SK-N-SH (cell line): Measurements from ENCODE around the gene CYP27B1. TPM values are rescaled to one million over a fixed set of nuclear protein-coding genes. Genes with fewer than 3 reads are reported as not detected.

Source experiments
- CTCF ChIA-PET: fragments of 300-600, 350-600 bp; formaldehyde crosslinking; extraction: SDS; loops from one replicate; lab custom pipeline; 2021; lab: Yijun Ruan, JAX
- POLR2A ChIA-PET: fragments of 350-600 bp; sonication (Branson Sonifier 250); formaldehyde crosslinking; extraction: SDS; loops from one replicate; lab custom pipeline; 2020; ENCODE audit warnings: antibody characterized with exemption, inconsistent platforms; lab: Yijun Ruan, JAX
- DNase-seq: peaks from one replicate; pipeline ENCODE4 v3.0.0; 2012
- H2AFZ ChIP-seq: fragments of 200-600 bp; sonication (generic); 2 replicates; pipeline ENCODE4 v1.8.1; 2016; ENCODE audit warnings: antibody characterized with exemption, mild to moderate bottlenecking, low read depth
- H3F3A ChIP-seq: fragments of 200-600 bp; sonication (generic); replicated peaks from 2 replicates; pipeline ENCODE3; 2016; ENCODE audit warnings: antibody characterized with exemption, mild to moderate bottlenecking; ENCODE audit not compliant: insufficient read depth
- H3K27ac ChIP-seq, 2 experiments: fragments of 200-500 bp in 1 of 2; fragments of 200-600 bp in 1 of 2; sonication (Bioruptor generic) in 1 of 2; sonication (generic), shearing (Covaris generic) in 1 of 2; 2 replicates each; pipeline versions ENCODE4 v1.5.1 to v1.6.1; 2014 to 2016; ENCODE audit warnings: low read depth in 2 of 2, inconsistent platforms in 1 of 2, low read length in 1 of 2, mild to moderate bottlenecking in 1 of 2, mixed read lengths in 1 of 2
- H3K27me3 ChIP-seq: fragments of 200-600 bp; sonication (generic), shearing (Covaris generic); 2 replicates; pipeline ENCODE4 v1.6.1; 2016; ENCODE audit warnings: mixed run types; ENCODE audit not compliant: insufficient read depth
- H3K36me3 ChIP-seq, 2 experiments: fragments of 200-500 bp in 1 of 2; fragments of 200-600 bp in 1 of 2; sonication (Bioruptor generic) in 1 of 2; sonication (generic) in 1 of 2; replicated peaks in 1 of 2; 2 replicates each; pipeline versions ENCODE3 to v1.5.1; 2014 to 2016; ENCODE audit warnings: low read length in 1 of 2, mild to moderate bottlenecking in 1 of 2; ENCODE audit not compliant: insufficient read depth in 2 of 2, control insufficient read depth in 1 of 2
- H3K4me1 ChIP-seq, 2 experiments: fragments of 200-500 bp in 1 of 2; fragments of 200-600 bp in 1 of 2; sonication (Bioruptor generic) in 1 of 2; sonication (generic), shearing (Covaris generic) in 1 of 2; 2 replicates each; pipeline versions ENCODE4 v1.5.1 to v1.6.1; 2014 to 2016; ENCODE audit warnings: low read depth in 1 of 2, low read length in 1 of 2, mixed run types in 1 of 2; ENCODE audit not compliant: insufficient read depth in 2 of 2, control insufficient read depth in 1 of 2
- H3K4me2 ChIP-seq: fragments of 200-600 bp; sonication (generic), shearing (Covaris generic); 2 replicates; pipeline ENCODE4 v1.6.1; 2017; ENCODE audit warnings: mixed run types
- H3K4me3 ChIP-seq, 2 experiments: fragments of 200-500 bp in 1 of 2; fragments of 200-600 bp in 1 of 2; sonication (Bioruptor generic) in 1 of 2; sonication (generic), shearing (Covaris generic) in 1 of 2; 2 replicates each; pipeline versions ENCODE4 v1.5.1 to v1.8.1; 2014 to 2016; ENCODE audit warnings: low read depth in 2 of 2, inconsistent platforms in 1 of 2, low read length in 1 of 2, mild to moderate bottlenecking in 1 of 2, mixed read lengths in 1 of 2, moderate library complexity in 1 of 2
- H3K79me2 ChIP-seq: fragments of 200-600 bp; sonication (generic); 2 replicates; pipeline ENCODE4 v1.8.1; 2017; ENCODE audit warnings: mild to moderate bottlenecking; ENCODE audit not compliant: insufficient read depth
- H3K9ac ChIP-seq: fragments of 200-600 bp; sonication (generic); 2 replicates; pipeline ENCODE4 v1.6.1; 2017; ENCODE audit warnings: mixed run types
- H3K9me2 ChIP-seq: fragments of 200-600 bp; sonication (generic); 2 replicates; pipeline ENCODE4 v1.6.1; 2017; ENCODE audit warnings: mixed run types
- H3K9me3 ChIP-seq: fragments of 200-600 bp; sonication (generic); 2 replicates; pipeline ENCODE4 v1.6.1; 2017; ENCODE audit warnings: mixed run types, mild to moderate bottlenecking, moderate library complexity
- H4K20me1 ChIP-seq: fragments of 200-600 bp; sonication (generic); 2 replicates; pipeline ENCODE4 v1.6.1; 2017; ENCODE audit warnings: mild to moderate bottlenecking, mixed run types; ENCODE audit not compliant: insufficient read depth
- CHD2 ChIP-seq: fragments of 150-350 bp; IDR thresholded peaks from 2 replicates; pipeline ENCODE4 v1.6.1; 2018; ENCODE audit warnings: low read length; ENCODE audit not compliant: partially characterized antibody
- EZH2phosphoT487 ChIP-seq: fragments of 200-600 bp; sonication (generic); IDR thresholded peaks from 2 replicates; pipeline ENCODE4 v1.6.1; 2017; ENCODE audit warnings: low read depth, mixed run types, mild to moderate bottlenecking, antibody characterized with exemption, moderate library complexity, borderline replicate concordance
- FOXJ3 ChIP-seq: sonication (generic); formaldehyde crosslinking; IDR thresholded peaks from 2 replicates; pipeline ENCODE4 v1.5.1; 2020; ENCODE audit warnings: mild to moderate bottlenecking, missing genetic modification reagents
- FOXM1 ChIP-seq: IDR thresholded peaks from 2 replicates; pipeline ENCODE4 v1.4.0; 2012; ENCODE audit warnings: low read depth, mild to moderate bottlenecking
- GABPA ChIP-seq: IDR thresholded peaks from 2 replicates; pipeline ENCODE4 v1.4.0; 2012; ENCODE audit warnings: low read depth, mild to moderate bottlenecking
- NFIC ChIP-seq: IDR thresholded peaks from 2 replicates; pipeline ENCODE4 v1.4.0; 2012; ENCODE audit warnings: borderline replicate concordance
- SIN3A ChIP-seq: IDR thresholded peaks from 2 replicates; pipeline ENCODE4 v1.6.1; 2012; ENCODE audit warnings: low read depth, mild to moderate bottlenecking, low read length, moderate library complexity, borderline replicate concordance
- TCF12 ChIP-seq: IDR thresholded peaks from 2 replicates; pipeline ENCODE4 v1.4.0; 2012
- WGBS: methylation state at CpG from one replicate; pipeline ENCODE4 v1.1.6; 2017; ENCODE audit warnings: low lambda C conversion rate; 5-methylcytosine and 5-hydroxymethylcytosine counted together
- polyA plus RNA-seq, 3 experiments: library from polyadenylated mRNA; depleted of rRNA; stranded (reverse); fragments of >200 nt; gene quantifications; 2 replicates each; pipeline ENCODE4 v1.2.3, GENCODE V29; 2012
- TF ChIP-seq, protein P1 (sequence below): fragments of 200-600 bp; sonication (generic); IDR thresholded peaks from 2 replicates; pipeline ENCODE4 v1.6.1; 2017; ENCODE audit warnings: antibody characterized with exemption, mild to moderate bottlenecking, moderate library complexity
- TF ChIP-seq, protein P2 (sequence below): fragments of 150-350 bp; IDR thresholded peaks from 2 replicates; pipeline ENCODE4 v1.6.1; 2016; ENCODE audit warnings: mild to moderate bottlenecking, low read depth, low read length
- TF ChIP-seq, protein P3 (sequence below): fragments of 150-350 bp; IDR thresholded peaks from 2 replicates; pipeline ENCODE4 v1.6.1; 2017; ENCODE audit warnings: antibody characterized with exemption, low read length, low read depth, borderline replicate concordance
- TF ChIP-seq, protein P4 (sequence below): IDR thresholded peaks from 2 replicates; pipeline ENCODE4 v1.6.1; 2012; ENCODE audit warnings: mild to moderate bottlenecking, low read depth, low read length, moderate library complexity
- TF ChIP-seq, protein P5 (sequence below): IDR thresholded peaks from 2 replicates; pipeline ENCODE4 v1.4.0; 2012; ENCODE audit warnings: low read depth

The CYP27B1 gene
- polyA plus RNA-seq, 1 of the 3 experiments (the other 2 are of a cell fraction), result 1.7 TPM

DNA sequence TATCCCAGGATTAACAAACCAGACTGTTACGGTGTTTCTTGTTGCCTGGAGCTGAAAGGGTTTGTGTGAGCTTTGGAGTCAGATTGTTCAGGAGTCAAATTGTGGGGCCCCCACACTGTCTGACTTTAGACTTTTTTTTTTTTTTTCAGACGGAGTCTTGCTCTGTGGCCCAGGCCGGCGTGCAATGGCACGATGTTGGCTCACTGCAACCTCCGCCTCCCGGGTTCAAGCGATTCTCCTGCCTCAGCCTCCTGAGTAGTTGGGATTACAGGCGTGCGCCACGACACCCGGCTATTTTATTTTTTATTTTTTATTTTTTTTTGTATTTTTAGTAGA, 16.6 kb upstream of the CYP27B1 start:
- Histone ChIP-seq H3K79me2 (peaks cover 36% of the 10 kb centered on the region), H3K9me3 (no peaks in the 10 kb centered on the region), H2AFZ (no peak overlapping the region), H4K20me1 (no peaks in the 10 kb centered on the region), H3K36me3 (peaks cover 24 to 37% of the 10 kb centered on the region in 2 experiments), H3K4me1 (peaks cover 0 to 5% of the 10 kb centered on the region in 2 experiments; a peak in 1 of 4 replicates), H3K4me3 (peak overlapping the region; percentile 82 to 93), H3K4me2 (peak overlapping the region; percentile 92), H3K27me3 (no peaks in the 10 kb centered on the region), H3F3A (peaks cover 18% of the 10 kb centered on the region), H3K9me2 (no peaks in the 10 kb centered on the region), H3K27ac (no peak overlapping the region), H3K9ac (peak overlapping the region; percentile 74)
- 56% methylated on average over 12 of the region's 12 CpGs for WGBS
- TF ChIP-seq, protein P1, sequence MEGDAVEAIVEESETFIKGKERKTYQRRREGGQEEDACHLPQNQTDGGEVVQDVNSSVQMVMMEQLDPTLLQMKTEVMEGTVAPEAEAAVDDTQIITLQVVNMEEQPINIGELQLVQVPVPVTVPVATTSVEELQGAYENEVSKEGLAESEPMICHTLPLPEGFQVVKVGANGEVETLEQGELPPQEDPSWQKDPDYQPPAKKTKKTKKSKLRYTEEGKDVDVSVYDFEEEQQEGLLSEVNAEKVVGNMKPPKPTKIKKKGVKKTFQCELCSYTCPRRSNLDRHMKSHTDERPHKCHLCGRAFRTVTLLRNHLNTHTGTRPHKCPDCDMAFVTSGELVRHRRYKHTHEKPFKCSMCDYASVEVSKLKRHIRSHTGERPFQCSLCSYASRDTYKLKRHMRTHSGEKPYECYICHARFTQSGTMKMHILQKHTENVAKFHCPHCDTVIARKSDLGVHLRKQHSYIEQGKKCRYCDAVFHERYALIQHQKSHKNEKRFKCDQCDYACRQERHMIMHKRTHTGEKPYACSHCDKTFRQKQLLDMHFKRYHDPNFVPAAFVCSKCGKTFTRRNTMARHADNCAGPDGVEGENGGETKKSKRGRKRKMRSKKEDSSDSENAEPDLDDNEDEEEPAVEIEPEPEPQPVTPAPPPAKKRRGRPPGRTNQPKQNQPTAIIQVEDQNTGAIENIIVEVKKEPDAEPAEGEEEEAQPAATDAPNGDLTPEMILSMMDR, result no peak
- TF ChIP-seq, protein P2, sequence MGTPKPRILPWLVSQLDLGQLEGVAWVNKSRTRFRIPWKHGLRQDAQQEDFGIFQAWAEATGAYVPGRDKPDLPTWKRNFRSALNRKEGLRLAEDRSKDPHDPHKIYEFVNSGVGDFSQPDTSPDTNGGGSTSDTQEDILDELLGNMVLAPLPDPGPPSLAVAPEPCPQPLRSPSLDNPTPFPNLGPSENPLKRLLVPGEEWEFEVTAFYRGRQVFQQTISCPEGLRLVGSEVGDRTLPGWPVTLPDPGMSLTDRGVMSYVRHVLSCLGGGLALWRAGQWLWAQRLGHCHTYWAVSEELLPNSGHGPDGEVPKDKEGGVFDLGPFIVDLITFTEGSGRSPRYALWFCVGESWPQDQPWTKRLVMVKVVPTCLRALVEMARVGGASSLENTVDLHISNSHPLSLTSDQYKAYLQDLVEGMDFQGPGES, result no peak
- TF ChIP-seq, protein P3, sequence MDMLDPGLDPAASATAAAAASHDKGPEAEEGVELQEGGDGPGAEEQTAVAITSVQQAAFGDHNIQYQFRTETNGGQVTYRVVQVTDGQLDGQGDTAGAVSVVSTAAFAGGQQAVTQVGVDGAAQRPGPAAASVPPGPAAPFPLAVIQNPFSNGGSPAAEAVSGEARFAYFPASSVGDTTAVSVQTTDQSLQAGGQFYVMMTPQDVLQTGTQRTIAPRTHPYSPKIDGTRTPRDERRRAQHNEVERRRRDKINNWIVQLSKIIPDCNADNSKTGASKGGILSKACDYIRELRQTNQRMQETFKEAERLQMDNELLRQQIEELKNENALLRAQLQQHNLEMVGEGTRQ, result no peak
- no peak for TF ChIP-seq FOXJ3 (CRISPR knock-in tag)
- POLR2A ChIA-PET, result no interaction called here
- CTCF ChIA-PET, result interaction anchor here (0.6 to 2.0 kb wide), 20 partner anchors 9 to 1361 kb away, joined by 3 to 17 read pairs (median 4); partner anchors contain the start of gene CDK4
- DNase-seq, result no peak

DNA sequence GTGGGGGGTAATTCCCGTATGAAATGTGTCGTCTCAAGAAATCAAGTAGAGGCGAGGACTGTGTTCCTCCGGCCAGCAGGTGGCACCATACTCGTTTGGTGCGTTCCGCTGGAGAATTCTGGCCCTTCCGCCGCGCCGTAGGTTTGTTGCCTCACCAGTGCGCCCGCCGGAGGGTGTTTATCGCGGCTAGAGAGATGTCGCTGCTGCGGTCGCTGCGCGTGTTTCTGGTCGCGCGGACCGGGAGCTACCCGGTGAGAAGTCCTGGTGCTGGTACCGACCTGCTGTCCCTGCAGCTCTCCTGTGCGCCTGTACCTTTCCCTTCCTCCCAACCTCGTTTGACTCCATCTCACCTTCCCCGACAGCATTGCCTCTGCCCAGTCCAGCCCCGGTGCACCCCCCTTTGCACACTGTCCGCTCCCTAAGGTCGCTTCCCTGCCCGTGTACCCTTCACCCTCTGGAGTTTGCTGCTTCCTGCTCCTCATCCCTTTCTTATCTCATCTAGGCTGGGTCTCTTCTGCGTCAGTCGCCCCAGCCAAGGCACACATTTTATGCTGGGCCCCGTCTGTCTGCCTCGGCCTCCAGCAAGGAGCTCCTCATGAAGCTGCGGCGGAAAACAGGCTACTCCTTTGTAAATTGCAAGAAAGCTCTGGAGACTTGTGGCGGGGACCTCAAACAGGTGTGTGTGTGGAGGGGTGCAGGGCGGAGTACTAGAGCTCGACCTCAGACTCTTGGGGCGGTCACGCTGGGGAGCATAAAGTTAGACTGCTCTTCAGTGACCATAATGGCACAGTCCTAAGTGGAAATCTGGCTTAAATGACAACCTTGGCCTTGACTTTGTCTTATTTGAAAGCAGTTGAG, 16.0 kb upstream of the CYP27B1 start, which contains the start of gene TSFM:
Gene TSFM (plus strand): TSS at position 180 of the 858 bp plus-strand sequence. CDS start 15 bp downstream, at position 195.
- peaks cover 18% of the 10 kb centered on the region for H3F3A ChIP-seq
- H3K27me3 ChIP-seq, result no peaks in the 10 kb centered on the region
- peak within 1 kb of the TSS; percentile 92 for H3K4me2 ChIP-seq
- H3K79me2 ChIP-seq, result peaks cover 35% of the 10 kb centered on the region
- ChIA-PET CTCF (interaction anchor here (0.6 to 2.0 kb wide), 24 partner anchors 9 to 1360 kb away, joined by 3 to 17 read pairs (median 4); partner anchors contain the start of genes CDK4, EEF1AKMT3 and METTL1), POLR2A (no interaction called here)
- no peaks in the 10 kb centered on the region for H3K9me3 ChIP-seq
- peak within 1 kb of the TSS; percentile 74 for H3K9ac ChIP-seq
- peaks cover 24 to 35% of the 10 kb centered on the region in 2 experiments for H3K36me3 ChIP-seq
- no peaks in the 10 kb centered on the region for H3K9me2 ChIP-seq
- H3K4me3 ChIP-seq, result peak within 1 kb of the TSS; percentile 82 to 93
- WGBS, result 2% methylated on average over 42 of the region's 45 CpGs
- peak within 1 kb of the TSS in 1 of 2 experiments; percentile 65; a peak in 2 of 4 replicates for H3K27ac ChIP-seq
- H4K20me1 ChIP-seq, result no peaks in the 10 kb centered on the region
- H3K4me1 ChIP-seq, result peaks cover 0 to 5% of the 10 kb centered on the region in 2 experiments; a peak in 1 of 4 replicates
- peak within 1 kb of the TSS; percentile 45; the same call in 1 of the 2 replicates for H2AFZ ChIP-seq
- DNase-seq, result peak; percentile 85
- TF ChIP-seq, protein P3, result no peak
- TF ChIP-seq EZH2phosphoT487 (no peak), FOXJ3 (CRISPR knock-in tag) (peak; percentile 43; the same call in 1 of the 2 replicates), CHD2 (peak; percentile 86), NFIC (no peak), TCF12 (peak; percentile 40; the same call in 1 of the 2 replicates), SIN3A (peak; percentile 92), GABPA (peak; percentile 65), FOXM1 (no peak)
- TF ChIP-seq, protein P4, sequence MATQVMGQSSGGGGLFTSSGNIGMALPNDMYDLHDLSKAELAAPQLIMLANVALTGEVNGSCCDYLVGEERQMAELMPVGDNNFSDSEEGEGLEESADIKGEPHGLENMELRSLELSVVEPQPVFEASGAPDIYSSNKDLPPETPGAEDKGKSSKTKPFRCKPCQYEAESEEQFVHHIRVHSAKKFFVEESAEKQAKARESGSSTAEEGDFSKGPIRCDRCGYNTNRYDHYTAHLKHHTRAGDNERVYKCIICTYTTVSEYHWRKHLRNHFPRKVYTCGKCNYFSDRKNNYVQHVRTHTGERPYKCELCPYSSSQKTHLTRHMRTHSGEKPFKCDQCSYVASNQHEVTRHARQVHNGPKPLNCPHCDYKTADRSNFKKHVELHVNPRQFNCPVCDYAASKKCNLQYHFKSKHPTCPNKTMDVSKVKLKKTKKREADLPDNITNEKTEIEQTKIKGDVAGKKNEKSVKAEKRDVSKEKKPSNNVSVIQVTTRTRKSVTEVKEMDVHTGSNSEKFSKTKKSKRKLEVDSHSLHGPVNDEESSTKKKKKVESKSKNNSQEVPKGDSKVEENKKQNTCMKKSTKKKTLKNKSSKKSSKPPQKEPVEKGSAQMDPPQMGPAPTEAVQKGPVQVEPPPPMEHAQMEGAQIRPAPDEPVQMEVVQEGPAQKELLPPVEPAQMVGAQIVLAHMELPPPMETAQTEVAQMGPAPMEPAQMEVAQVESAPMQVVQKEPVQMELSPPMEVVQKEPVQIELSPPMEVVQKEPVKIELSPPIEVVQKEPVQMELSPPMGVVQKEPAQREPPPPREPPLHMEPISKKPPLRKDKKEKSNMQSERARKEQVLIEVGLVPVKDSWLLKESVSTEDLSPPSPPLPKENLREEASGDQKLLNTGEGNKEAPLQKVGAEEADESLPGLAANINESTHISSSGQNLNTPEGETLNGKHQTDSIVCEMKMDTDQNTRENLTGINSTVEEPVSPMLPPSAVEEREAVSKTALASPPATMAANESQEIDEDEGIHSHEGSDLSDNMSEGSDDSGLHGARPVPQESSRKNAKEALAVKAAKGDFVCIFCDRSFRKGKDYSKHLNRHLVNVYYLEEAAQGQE, result peak; percentile 72; the same call in 1 of the 2 replicates
- TF ChIP-seq, protein P5, sequence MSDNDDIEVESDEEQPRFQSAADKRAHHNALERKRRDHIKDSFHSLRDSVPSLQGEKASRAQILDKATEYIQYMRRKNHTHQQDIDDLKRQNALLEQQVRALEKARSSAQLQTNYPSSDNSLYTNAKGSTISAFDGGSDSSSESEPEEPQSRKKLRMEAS, result peak; percentile 88
